Peyer's patch (tissue), 4 donors: Measurements from ENCODE around the gene STRN.

ENCODE experiments used
- POLR2A ChIP-seq, 2 donors: fragments of 450-650 bp; IDR thresholded peaks; one replicate each; pipeline ENCODE4 v1.5.1; 2017; ENCODE audit warnings: antibody characterized with exemption in 2 of 2, mild to moderate bottlenecking in 2 of 2, moderate library complexity in 2 of 2
- TF ChIP-seq, protein P1 (sequence below), 6 experiments: fragments of 450-650 bp in 4 of 6; fragments of 200-600 bp in 2 of 6; sonication (generic) in 1 of 6; IDR thresholded peaks; one replicate each; pipeline ENCODE4 v1.5.1; 2017 to 2019; ENCODE audit warnings: antibody characterized with exemption in 6 of 6, mild to moderate bottlenecking in 3 of 6, moderate library complexity in 1 of 6

DNA sequence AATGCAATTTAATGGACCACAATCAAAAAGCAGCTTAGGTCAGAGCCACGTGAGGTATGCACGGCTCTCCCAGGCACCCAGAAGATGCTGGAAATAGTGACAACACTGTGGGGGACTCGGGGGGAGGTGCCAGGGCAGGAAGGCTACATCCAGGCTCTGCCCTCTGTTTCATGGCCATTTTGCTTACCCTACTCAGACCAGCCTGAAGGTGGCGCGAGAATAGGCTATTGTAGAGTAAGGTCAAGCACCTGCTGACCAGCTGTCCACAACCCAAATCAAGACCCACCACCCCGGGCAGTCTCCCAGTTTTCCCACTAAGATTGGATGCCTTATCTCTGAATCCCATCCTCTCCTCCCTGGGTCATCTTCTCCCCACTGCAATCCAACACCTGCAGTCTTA lies 154.1 kb downstream of the STRN start:
- TF ChIP-seq, protein P1, sequence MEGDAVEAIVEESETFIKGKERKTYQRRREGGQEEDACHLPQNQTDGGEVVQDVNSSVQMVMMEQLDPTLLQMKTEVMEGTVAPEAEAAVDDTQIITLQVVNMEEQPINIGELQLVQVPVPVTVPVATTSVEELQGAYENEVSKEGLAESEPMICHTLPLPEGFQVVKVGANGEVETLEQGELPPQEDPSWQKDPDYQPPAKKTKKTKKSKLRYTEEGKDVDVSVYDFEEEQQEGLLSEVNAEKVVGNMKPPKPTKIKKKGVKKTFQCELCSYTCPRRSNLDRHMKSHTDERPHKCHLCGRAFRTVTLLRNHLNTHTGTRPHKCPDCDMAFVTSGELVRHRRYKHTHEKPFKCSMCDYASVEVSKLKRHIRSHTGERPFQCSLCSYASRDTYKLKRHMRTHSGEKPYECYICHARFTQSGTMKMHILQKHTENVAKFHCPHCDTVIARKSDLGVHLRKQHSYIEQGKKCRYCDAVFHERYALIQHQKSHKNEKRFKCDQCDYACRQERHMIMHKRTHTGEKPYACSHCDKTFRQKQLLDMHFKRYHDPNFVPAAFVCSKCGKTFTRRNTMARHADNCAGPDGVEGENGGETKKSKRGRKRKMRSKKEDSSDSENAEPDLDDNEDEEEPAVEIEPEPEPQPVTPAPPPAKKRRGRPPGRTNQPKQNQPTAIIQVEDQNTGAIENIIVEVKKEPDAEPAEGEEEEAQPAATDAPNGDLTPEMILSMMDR (IDR thresholded peaks at IDR 0.05), result peak in 1 of 6 experiments; percentile 2
- TF ChIP-seq POLR2A (IDR thresholded peaks at IDR 0.05), result no peak
